NCI-H460 (cell line): Measurements from ENCODE around the gene CDK17. TPM values are rescaled to one million over a fixed set of nuclear protein-coding genes. Genes with fewer than 3 reads are reported as not detected.
"Not testable (repeated sequence)": the region's sequence is repeated elsewhere in the genome, so short reads cannot be mapped to it uniquely, and the experiment has no call there.

ENCODE experiments used
- DNase-seq: peaks from one replicate; pipeline ENCODE4 v3.0.0-alpha.2; 2016; ENCODE audit warnings: low read depth; ENCODE audit errors: extremely low read depth
- total RNA-seq: library from RNA; depleted of rRNA; stranded (reverse); fragments of >200 nt; shearing (Covaris generic); gene quantifications from 2 replicates; pipeline ENCODE4 v1.2.3, GENCODE V29; 2014

The CDK17 gene
- total RNA-seq, 1 experiment from 2014 or later, result 43.1 TPM

GRCh38 chr12:96395236-96395635, 5.0 kb downstream of the CDK17 start:
- DNase-seq, result no peak

GRCh38 chr12:96393229-96393628, 7.0 kb downstream of the CDK17 start:
- DNase-seq, result not testable (repeated sequence)

GRCh38 chr12:96392397-96392796, 7.8 kb downstream of the CDK17 start:
- no peak for DNase-seq

- DNase-seq, result no peak
Observed at GRCh38 chr12:96387981-96388380, 12.3 kb downstream of the CDK17 start.

GRCh38 chr12:96386794-96387193, 13.4 kb downstream of the CDK17 start:
- no peak for DNase-seq

- no peak for DNase-seq
Observed at GRCh38 chr12:96383991-96384390, 16.2 kb downstream of the CDK17 start.

- no peak for DNase-seq
Observed at GRCh38 chr12:96383371-96383770, 16.9 kb downstream of the CDK17 start.

- DNase-seq, result not testable (repeated sequence)
Observed at GRCh38 chr12:96379743-96380142, 20.5 kb downstream of the CDK17 start.

- DNase-seq, result no peak
Observed at GRCh38 chr12:96378319-96378718, 21.9 kb downstream of the CDK17 start.

- DNase-seq, result no peak
Observed at GRCh38 chr12:96376865-96377264, 23.4 kb downstream of the CDK17 start.

- DNase-seq, result no peak
Observed at GRCh38 chr12:96375841-96376604, 24.2 kb downstream of the CDK17 start.

- no peak for DNase-seq
Observed at GRCh38 chr12:96375170-96375569, 25.1 kb downstream of the CDK17 start.

- no peak for DNase-seq
Observed at GRCh38 chr12:96371790-96372699, 28.2 kb downstream of the CDK17 start.

GRCh38 chr12:96371138-96371789, 29.0 kb downstream of the CDK17 start:
- no peak for DNase-seq

- no peak for DNase-seq
Observed at GRCh38 chr12:96368687-96369086, 31.6 kb downstream of the CDK17 start.

- no peak for DNase-seq
Observed at GRCh38 chr12:96368233-96368632, 32.0 kb downstream of the CDK17 start.

GRCh38 chr12:96366381-96366654, 33.9 kb downstream of the CDK17 start:
- no peak for DNase-seq

- no peak for DNase-seq
Observed at GRCh38 chr12:96365604-96366380, 34.4 kb downstream of the CDK17 start.

GRCh38 chr12:96364092-96364700, 36.0 kb downstream of the CDK17 start:
- DNase-seq, result no peak

GRCh38 chr12:96361074-96361473, 39.2 kb downstream of the CDK17 start:
- DNase-seq, result no peak
